ENCODE data around the gene MCF2L2. TPM values are rescaled to one million over a fixed set of nuclear protein-coding genes. Genes with fewer than 3 reads are reported as not detected.
A peak's percentile ranks its signal among the peaks of the same experiment; 100 is the strongest.

Gene MCF2L2
- total RNA-seq, 1 donor from 2014 or later: 0.62 TPM

- H3K4me1 ChIP-seq: peaks cover 12% of the 10 kb centered on the region
- DNase-seq (no peak), ATAC-seq (no peak)
- H3K27me3 ChIP-seq (ENCODE audit: low read depth): peaks cover 6% of the 10 kb centered on the region
- H3K9me3 ChIP-seq: no peaks in the 10 kb centered on the region
- TF ChIP-seq, protein P1, sequence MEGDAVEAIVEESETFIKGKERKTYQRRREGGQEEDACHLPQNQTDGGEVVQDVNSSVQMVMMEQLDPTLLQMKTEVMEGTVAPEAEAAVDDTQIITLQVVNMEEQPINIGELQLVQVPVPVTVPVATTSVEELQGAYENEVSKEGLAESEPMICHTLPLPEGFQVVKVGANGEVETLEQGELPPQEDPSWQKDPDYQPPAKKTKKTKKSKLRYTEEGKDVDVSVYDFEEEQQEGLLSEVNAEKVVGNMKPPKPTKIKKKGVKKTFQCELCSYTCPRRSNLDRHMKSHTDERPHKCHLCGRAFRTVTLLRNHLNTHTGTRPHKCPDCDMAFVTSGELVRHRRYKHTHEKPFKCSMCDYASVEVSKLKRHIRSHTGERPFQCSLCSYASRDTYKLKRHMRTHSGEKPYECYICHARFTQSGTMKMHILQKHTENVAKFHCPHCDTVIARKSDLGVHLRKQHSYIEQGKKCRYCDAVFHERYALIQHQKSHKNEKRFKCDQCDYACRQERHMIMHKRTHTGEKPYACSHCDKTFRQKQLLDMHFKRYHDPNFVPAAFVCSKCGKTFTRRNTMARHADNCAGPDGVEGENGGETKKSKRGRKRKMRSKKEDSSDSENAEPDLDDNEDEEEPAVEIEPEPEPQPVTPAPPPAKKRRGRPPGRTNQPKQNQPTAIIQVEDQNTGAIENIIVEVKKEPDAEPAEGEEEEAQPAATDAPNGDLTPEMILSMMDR (IDR thresholded peaks at IDR 0.05): no peak
- intact Hi-C loops (cut with DNase I): no loop called here
- no peaks in the 10 kb centered on the region for H3K36me3 ChIP-seq
- H3K27ac ChIP-seq: no peak overlapping the region
- H3K4me3 ChIP-seq: no peak overlapping the region
Observed at GRCh38 chr3:183151086-183151485, 277.3 kb downstream of the MCF2L2 start.

- intact Hi-C loops (cut with DNase I): no loop called here
- no peak for ATAC-seq
- Histone ChIP-seq H3K36me3 (no peaks in the 10 kb centered on the region), H3K4me3 (no peak overlapping the region), H3K9me3 (no peaks in the 10 kb centered on the region), H3K27me3 (ENCODE audit: low read depth) (peaks cover 6% of the 10 kb centered on the region), H3K27ac (no peak overlapping the region), H3K4me1 (peaks cover 12% of the 10 kb centered on the region)
- TF ChIP-seq, protein P1 (IDR thresholded peaks at IDR 0.05): no peak
- no peak for DNase-seq
Observed at GRCh38 chr3:183149915-183150750, 278.3 kb downstream of the MCF2L2 start.

GRCh38 chr3:183148056-183148455 lies 280.4 kb downstream of the MCF2L2 start:
- no peak for ATAC-seq
- TF ChIP-seq, protein P1 (IDR thresholded peaks at IDR 0.05): no peak
- Histone ChIP-seq H3K27ac (no peak overlapping the region), H3K4me3 (no peak overlapping the region), H3K4me1 (peaks cover 12% of the 10 kb centered on the region), H3K9me3 (no peaks in the 10 kb centered on the region), H3K36me3 (no peaks in the 10 kb centered on the region), H3K27me3 (ENCODE audit: low read depth) (no peaks in the 10 kb centered on the region)
- intact Hi-C loops (cut with DNase I): no loop called here
- no peak for DNase-seq

- ATAC-seq: peak; percentile 55 to 71
- H3K4me3 ChIP-seq: no peak overlapping the region
Observed at GRCh38 chr3:183144363-183144762, 284.1 kb downstream of the MCF2L2 start.

GRCh38 chr3:183142199-183142598 lies 286.2 kb downstream of the MCF2L2 start:
- H3K4me1 ChIP-seq: no peaks in the 10 kb centered on the region
- TF ChIP-seq, protein P1 (IDR thresholded peaks at IDR 0.05): no peak
- H3K4me3 ChIP-seq: no peak overlapping the region
- intact Hi-C loops (cut with DNase I): no loop called here
- DNase-seq: no peak
- ATAC-seq: no peak
- H3K9me3 ChIP-seq: no peaks in the 10 kb centered on the region
- peaks cover 6% of the 10 kb centered on the region for H3K36me3 ChIP-seq
- H3K27me3 ChIP-seq (ENCODE audit: low read depth): no peaks in the 10 kb centered on the region
- no peak overlapping the region for H3K27ac ChIP-seq

More at GRCh38 chr3:183144363-183144762, 284.1 kb downstream of the MCF2L2 start:
- TF ChIP-seq, protein P1 (IDR thresholded peaks at IDR 0.05): no peak
- no peaks in the 10 kb centered on the region for H3K4me1 ChIP-seq
- peaks cover 6% of the 10 kb centered on the region for H3K36me3 ChIP-seq
- no peak for DNase-seq
- no peaks in the 10 kb centered on the region for H3K27me3 ChIP-seq (ENCODE audit: low read depth)
- H3K9me3 ChIP-seq: no peaks in the 10 kb centered on the region
- intact Hi-C loops (cut with DNase I): no loop called here
- H3K27ac ChIP-seq: no peak overlapping the region
